Activated CD4-positive, CD25-positive, alpha-beta regulatory T cell treated with anti-CD3 and anti-CD28 coated beads, Interleukin-2, amount 50 U/mL, for 24 hours (primary cell): ENCODE data around the gene ZC4H2.
"Not testable (repeated sequence)": the region's sequence is repeated elsewhere in the genome, so short reads cannot be mapped to it uniquely, and the experiment has no call there.

Experiments used
- ATAC-seq, 2 donors: fragments of 150-1000 bp; cut with Tn5 transposase; one replicate each; pipeline ENCODE4 v1.10.0; 2021; ENCODE audit warnings: mild to moderate bottlenecking in 1 of 2, moderate library complexity in 1 of 2

ZC4H2 gene, protein sequence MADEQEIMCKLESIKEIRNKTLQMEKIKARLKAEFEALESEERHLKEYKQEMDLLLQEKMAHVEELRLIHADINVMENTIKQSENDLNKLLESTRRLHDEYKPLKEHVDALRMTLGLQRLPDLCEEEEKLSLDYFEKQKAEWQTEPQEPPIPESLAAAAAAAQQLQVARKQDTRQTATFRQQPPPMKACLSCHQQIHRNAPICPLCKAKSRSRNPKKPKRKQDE

DNA sequence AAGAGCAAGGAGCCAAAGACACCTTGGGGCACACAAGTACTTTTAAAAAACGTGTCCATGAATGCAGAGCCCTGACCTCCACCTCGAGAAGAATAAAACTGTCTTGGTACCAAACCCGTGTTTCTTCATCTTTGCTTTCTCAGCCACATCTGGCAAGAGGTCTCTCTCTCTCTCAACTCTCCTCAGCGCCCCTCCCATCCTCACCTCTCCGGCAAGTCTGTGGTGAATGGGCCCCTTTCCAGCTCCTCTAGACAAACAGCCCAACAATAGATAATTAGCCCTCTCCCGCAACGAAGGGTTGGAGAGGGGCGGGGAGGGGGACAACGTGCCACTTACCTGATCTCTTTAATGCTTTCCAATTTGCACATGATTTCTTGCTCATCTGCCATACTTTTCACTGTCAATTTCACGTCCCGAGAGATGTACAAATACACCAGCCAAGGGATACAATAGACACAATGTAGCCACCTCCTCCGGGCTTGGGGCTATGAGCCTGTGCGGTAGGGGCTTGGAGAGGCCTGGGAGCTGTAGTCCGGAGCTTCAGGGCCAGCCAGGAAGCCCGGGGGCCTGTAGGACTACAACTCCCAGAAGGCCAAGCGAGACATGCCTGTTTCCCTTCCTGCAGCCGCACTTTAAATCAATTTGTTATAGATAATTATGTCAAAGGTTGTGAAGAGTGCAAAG is at the start of gene ZC4H2:
Gene ZC4H2 (minus strand): TSS at position 462 of the 684 bp plus-strand sequence. CDS start 73 bp downstream, at position 389.
- ATAC-seq = peak; percentile 98 to 99

DNA sequence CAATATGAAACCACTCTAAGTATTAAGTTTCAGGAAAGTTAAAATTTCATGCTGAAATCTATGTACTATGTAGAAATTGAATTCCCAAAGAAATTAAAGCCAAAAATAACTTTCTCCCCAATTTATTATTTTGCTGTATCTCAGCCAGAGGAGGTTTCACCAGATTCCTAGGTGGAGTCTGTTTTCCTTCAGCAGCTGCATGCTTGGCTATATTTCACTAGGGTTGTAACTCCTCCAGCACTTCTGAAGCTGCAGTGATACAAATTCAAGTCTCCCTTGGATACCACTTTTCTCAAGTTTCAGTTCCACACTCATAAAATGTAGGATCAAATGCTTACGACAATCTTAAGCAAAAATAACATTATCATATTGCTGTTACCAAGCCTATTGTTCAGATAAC is 41.2 kb upstream of the ZC4H2 start:
- no peak for ATAC-seq

DNA sequence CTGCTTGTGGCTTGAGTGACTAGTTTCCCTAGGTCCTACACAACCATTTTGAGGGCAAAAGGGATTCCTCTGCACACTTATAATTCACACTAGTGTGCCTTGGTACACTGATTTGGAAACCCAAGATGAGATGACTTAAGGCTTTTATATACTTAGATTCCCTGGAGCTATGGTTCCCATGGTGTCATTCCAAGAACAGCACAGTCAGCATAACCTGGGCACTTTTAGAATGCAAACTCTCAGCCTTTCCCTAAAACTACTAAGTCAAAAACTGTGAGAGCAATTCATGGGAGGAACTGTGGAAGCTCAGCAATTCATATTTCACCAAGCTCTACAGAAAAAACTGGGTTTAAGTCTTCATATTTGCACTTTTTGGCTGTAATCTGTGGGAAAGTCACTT is 38.0 kb upstream of the ZC4H2 start:
- no peak for ATAC-seq

DNA sequence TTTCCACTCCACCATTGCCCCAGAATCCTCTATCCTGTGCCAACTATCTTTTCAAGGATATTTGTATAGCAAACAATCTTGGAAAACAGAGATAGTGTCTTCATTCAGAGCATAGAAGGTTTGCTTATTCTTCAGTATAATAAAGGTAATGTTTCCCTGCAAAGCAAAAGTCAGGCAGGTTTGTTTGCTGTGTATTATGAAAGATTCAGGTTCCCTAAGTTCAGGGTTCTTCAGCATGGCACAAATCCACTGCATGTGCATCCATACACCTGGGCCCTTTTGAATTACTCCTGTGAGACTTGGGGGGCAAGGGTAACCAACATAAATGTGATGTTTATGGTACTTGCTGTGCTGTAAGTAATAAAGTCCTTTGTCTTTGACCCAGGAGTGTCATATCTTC is 33.2 kb upstream of the ZC4H2 start:
- ATAC-seq = no peak

DNA sequence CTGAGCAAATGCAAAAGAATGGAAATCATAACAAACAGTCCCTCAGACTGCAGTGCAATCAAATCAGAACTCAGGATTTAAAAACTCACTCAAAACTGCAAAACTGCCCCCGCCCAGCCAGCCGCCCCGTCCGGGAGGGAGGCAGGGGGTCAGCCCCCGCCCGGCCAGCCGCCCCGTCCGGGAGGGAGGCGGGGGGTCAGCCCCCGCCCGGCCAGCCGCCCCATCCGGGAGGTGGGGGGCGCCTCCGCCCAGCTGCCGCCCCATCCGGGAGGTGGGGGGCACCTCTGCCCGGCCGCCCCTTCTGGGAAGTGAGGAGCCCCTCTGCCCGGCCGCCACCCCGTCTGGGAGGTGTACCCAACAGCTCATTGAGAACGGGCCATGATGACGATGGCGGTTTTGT is 26.0 kb upstream of the ZC4H2 start:
- not testable (repeated sequence) for ATAC-seq

DNA sequence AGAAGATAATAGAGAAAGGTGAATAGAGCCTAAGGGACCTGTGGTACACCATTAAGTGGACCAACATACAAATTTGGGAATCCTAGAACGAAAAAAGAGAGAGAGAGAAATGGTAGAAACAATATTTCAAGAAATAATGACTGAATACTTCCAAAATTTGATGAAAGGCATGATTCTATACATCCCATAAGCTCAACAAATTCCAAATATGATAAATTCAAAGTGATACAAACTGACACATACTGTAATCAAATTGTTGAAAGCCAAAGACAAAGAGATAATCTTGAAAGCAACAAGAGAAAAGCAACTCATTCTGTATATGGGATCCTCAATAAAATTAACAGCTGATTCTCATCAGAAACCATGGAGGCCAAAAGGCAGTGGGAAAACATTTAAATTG is 20.6 kb upstream of the ZC4H2 start:
- ATAC-seq = no peak

DNA sequence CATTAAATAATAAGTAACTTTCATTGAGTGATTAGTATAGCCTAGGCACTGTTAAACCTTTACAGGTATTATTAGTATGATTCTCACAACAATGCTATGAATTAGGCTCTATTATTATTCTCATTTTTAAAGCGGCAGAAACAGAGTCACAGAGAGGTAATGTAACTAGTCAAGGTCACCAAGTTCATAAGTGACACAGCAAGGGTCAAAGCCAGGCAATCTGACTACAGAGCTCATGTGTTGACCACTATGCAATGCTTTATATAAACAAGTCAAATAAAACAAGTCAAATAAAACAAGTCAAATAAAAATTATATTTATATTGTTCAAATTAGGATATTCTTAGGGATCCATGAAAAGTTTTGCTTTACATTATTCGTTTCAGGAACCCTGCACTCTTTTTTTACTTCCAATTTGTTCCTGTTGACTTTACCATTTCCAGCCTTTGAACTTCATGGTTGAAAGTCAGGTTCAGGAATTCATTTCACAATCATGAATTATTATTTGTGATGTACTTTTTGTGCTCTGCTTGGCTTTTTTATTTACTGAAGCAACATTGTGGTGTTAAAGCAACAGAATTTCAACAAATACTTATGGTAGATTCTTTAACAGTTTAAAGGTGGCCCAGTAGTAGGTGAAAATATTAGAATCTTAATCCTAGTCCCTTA is 18.0 kb upstream of the ZC4H2 start:
- ATAC-seq = no peak

DNA sequence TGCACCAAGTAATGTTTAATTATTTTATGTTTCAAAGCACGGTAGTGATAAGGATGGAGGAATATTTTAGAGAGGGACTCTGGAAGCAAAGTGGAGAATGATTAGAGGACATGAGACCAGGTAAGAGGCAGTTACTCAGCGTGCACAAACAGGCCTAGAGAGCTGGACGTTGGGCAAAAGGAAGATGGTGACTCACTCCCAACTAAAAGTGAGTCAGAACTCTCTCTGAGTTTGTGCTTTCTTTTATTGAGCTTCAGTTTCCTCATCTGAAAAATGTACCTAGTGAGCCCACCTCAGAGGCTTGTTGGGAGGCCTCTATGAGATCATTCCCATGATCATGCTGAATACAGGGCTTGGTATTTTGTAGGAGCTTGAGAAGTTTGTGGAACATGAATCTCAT is 1.6 kb upstream of the ZC4H2 start:
- ATAC-seq = no peak

DNA sequence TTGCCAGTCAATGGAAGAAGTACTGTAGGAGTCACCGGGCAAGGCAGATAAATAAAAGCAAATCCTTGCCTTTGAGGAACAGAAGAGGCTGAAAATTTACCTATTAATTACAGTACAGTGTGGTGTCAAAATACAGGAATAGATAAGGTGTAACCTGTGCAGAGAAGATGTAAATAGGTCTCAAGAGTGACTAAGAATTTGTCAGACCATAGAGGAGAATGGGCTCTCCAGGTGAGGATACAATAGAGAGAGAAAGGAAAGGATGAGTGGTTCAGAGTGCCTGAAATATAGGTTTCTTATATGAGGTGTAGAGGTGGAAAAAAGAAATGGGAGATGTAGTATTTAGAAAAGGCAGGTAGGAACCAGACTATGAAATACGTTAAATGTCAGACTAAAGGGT is 801 bp upstream of the ZC4H2 start:
- no peak for ATAC-seq

DNA sequence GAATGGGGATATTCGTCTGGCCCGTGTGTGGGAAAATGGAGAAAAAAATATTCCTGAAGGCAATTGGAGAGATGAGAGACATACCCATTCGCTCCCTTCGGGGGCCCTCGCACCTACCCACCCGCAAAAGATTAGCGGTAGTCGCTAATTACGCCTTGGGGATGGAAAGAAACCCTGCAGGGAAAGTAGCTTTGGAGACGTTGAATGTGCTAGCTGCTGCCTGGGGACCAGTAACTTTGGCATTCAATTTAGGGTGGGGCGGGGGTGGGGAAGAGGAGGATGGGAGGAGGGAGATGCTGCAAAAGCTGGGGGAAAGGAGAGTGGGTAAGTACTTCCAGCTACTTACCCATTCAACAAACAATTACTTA is 407 bp upstream of the ZC4H2 start:
- ATAC-seq = no peak

DNA sequence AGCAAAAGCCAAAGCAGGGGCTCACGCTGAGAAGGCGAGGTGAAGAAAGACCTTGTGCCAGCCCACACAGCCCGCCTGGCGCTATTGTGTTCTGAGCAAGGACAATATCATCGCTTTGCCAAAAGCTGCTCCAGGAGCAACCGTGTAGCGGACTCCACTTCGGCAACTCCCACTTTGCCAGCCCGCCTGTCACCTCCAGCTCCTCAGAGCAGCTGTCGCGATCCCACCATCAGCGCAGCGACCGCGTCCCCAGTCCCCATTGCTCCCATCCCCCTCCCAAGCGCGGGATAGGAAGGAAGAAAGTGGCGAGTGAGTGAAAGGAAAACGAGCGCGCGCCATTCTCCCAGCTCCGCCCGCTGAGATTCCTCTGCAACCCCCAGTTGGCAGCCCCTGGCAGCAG is 759 bp downstream of the ZC4H2 start:
- ATAC-seq = peak in 1 of 2 donors; percentile 11

DNA sequence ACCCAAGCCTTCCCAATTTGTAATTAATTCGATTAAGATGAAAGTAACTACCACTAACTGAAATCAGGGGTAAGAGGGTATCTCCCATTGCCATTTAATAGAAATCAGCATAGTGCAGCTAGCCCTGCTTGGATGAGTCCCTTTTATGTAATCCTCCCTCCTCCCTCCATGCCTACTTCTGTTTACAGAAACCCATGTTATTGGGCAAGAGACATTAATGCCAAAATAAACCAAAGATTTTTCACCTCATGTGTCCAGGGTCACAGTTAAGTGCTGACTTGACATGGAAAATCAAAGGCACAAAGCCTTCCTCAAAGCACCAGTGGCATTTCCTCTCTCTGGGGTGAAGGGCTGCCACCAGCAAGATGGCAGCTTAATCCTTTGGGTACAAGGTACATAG is 50.8 kb downstream of the ZC4H2 start:
- ATAC-seq = no peak

DNA sequence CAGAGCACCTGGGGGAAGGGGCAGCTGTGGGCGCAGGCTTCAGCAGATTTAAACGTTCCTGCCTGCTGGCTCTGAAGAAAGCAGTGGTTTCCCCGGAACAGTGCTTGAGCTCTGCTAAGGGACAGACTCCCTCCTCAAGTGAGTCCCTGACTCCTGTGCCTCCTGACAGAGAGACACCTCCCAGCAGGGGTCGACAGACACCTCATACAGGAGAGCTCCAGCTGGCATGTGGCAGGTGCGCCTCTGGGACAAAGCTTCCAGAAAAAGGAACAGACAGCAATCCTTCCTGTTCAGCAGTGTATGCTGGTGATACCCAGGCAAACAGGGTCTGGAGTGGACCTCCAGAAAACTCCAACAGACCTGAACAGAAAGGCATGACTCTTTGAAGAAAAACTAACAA is 68.1 kb downstream of the ZC4H2 start:
- no peak for ATAC-seq

DNA sequence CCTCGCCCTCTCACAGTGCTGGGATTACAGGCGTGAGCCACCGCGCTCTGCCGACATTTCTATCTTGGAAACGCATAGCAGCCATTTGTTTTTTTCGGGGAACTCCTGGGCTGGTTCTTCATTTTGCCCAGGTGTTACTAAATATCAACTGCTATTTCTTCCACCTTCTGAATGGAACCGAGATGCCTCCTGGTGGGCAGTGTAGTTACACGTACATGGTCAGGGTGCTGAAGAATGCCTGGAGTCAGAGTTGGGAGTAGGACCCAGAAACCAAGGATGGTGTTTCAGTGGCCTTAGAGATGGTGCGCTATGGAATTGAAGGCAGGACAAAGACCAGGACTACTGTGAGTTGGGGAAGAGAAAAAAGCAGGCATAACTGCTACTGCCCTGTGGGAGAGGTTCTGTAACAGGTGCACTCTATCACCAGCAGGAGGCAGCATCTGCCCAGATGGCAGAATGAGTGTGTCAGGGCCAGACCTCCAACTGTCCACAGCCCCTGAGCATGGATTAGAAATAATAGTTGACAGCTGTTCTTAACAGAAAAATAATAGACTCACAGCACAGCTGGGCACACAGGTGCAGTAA is 81.7 kb downstream of the ZC4H2 start:
- ATAC-seq = no peak

DNA sequence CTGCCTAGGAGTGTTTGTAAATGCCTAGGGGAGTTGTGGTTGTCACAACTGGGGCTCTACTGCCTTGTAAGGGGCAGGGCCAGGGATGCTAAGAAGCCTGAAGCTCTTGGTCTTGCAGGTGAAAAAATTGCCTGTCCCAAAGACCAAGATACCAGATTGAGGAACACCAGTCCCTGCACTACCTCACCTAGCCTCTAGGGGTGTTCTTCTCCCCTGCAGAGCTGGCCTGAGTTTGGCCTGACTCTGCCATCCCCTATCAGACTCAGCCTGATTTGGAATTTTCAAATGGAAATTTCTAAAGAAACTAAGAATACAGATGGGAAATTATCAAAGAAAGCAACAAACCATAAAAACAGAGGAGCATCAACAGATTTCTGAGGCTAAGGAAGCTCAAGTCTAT is 90.4 kb downstream of the ZC4H2 start:
- ATAC-seq = no peak

DNA sequence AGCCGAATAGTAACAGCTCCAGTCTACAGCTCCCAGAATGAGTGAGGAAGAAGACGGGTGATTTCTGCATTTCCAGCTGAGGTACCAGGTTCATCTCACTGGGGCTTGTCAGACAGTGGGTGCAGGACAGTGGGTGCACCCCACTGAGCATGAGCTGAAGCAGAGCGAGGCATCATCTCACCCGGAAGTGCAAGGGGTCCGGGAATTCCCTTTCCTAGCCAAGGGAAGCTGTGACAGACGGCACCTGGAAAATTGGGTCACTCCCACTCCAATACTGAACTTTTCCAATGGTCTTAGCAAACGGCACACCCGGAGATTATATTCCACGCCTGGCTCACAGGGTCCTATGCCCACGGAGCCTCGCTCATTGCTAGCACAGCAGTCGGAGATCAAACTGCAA is 97.5 kb downstream of the ZC4H2 start:
- not testable (repeated sequence) for ATAC-seq

DNA sequence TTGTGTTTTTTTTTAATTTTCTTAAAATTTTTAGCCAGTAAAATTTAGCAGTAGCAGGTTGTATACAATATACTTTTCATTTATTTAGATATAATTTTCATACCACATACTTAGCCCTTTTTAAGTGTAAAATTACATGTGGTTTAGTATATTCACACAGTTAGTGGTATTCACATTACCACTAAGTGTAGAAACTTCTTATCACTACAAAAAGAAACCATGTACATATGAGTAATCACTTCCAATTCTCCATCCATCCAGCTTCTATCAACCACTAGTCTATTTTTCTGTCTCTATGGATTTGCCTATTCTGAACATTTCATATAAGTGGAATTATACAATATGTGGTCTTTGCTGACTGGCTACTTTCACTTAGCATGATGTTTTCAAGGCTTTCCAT is 109.0 kb downstream of the ZC4H2 start:
- ATAC-seq = no peak
